Brain microvascular endothelial cell (primary cell): Measurements from ENCODE around the gene BCAT1.
"Not testable (repeated sequence)": the region's sequence is repeated elsewhere in the genome, so short reads cannot be mapped to it uniquely, and the experiment has no call there.

Experiments used
- DNase-seq: peaks from one replicate; pipeline ENCODE4 v3.0.0-alpha.2; 2020
- H3K27ac ChIP-seq: fragments of 250-450 bp; sonication (Bioruptor Pico); 2 replicates; pipeline ENCODE4 v1.5.1; 2020; ENCODE audit warnings: mild to moderate bottlenecking, moderate library complexity
- H3K27me3 ChIP-seq: fragments of 250-450 bp; sonication (Bioruptor Pico); replicated peaks from 2 replicates; pipeline ENCODE4 v1.5.1; 2020; ENCODE audit warnings: mild to moderate bottlenecking
- H3K36me3 ChIP-seq: fragments of 250-450 bp; sonication (Bioruptor Pico); replicated peaks from 2 replicates; pipeline ENCODE4 v1.5.1; 2020; ENCODE audit warnings: mild to moderate bottlenecking
- H3K4me3 ChIP-seq: 2 replicates; pipeline ENCODE4 v1.5.1; 2011; ENCODE audit warnings: low read depth, mild to moderate bottlenecking, control low read depth, low read length, moderate library complexity
- CTCF ChIP-seq: IDR thresholded peaks from 2 replicates; pipeline ENCODE4 v1.5.1; 2011; ENCODE audit warnings: low read depth, mild to moderate bottlenecking, moderate library complexity, low read length, control low read depth, inconsistent platforms; ENCODE audit errors: missing control alignments
- in situ Hi-C: cut with HindIII; loops from 2 replicates; pipeline ENCODE4 v1.10.0; 2017; ENCODE audit warnings: low sequenced_read_pairs, low pct_ligation_motif_present

Gene BCAT1

GRCh38 chr12:24875014-24875413 lies 73.9 kb downstream of the BCAT1 start:
- peaks cover 36% of the 10 kb centered on the region for H3K36me3 ChIP-seq
- no peak for DNase-seq
- no peaks in the 10 kb centered on the region for H3K27me3 ChIP-seq
- in situ Hi-C loops = no loop called here
- no peak overlapping the region for H3K27ac ChIP-seq
- TF ChIP-seq CTCF = no peak
- H3K4me3 ChIP-seq = no peak overlapping the region

DNA sequence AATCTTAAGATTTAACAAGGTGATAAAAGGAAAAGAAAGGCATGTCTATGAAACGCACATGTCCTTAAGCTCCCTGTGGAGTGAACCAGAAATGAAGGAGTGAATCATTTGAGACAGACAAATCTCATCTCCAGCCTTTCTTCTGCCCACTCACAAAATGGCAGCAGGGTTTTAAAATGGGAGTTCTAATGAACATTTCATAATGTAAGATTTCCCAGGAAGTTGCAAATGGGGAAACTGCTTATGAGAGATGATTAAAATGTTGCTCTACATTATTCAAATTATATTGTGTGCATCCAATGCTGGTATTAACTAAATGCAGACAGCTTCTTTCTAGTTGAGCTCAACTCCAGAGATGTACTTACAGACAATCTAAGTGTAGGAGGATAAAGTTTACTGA lies 76.7 kb downstream of the BCAT1 start:
- in situ Hi-C loops = no loop called here
- Histone ChIP-seq H3K4me3 (no peak overlapping the region), H3K36me3 (peaks cover 35% of the 10 kb centered on the region), H3K27ac (no peak overlapping the region), H3K27me3 (no peaks in the 10 kb centered on the region)
- DNase-seq = no peak
- TF ChIP-seq CTCF = no peak

DNA sequence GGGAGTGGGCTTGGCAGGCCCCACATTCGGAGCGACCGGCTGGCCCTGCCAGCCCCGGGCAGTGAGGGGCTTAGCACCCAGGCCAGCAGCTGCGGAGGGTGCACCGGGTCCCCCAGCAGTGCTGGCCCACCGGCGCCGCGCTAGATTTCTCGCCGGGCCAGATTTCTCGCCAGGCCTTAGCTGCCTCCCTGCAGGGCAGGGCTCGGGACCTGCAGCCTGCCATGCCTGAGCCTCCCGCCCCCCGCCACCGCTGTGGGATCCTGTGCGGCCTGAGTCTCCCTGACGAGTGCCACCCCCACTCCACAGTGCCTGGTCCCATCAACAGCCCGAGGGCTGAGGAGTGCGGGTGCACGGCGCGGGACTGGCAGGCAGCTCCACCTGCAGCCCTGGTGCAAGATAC lies 82.8 kb downstream of the BCAT1 start:
- peaks cover 21% of the 10 kb centered on the region for H3K36me3 ChIP-seq
- H3K4me3 ChIP-seq, DNase-seq, in situ Hi-C loops, H3K27ac ChIP-seq, H3K27me3 ChIP-seq: not testable (repeated sequence)

DNA sequence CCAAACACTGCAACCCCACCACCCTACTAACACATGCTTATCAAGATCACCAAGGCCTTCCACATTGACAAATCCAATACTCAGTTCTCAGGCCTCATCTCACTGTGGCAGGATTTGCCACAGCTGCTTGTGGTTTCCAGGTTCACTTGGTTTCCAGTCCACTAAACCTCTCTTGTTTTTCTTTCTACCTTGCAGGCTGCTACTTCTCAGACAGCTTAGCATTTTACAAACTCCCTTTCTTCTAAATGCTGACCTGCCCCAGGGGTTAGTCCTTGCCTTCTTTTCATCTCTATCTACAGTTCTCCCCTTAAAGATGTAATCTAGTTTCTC lies 84.1 kb downstream of the BCAT1 start:
- peaks cover 13% of the 10 kb centered on the region for H3K36me3 ChIP-seq
- no peaks in the 10 kb centered on the region for H3K27me3 ChIP-seq
- TF ChIP-seq CTCF = no peak
- in situ Hi-C loops = no loop called here
- H3K4me3 ChIP-seq = no peak overlapping the region
- peak; percentile 41 for DNase-seq
- peak overlapping the region; percentile 76 for H3K27ac ChIP-seq

GRCh38 chr12:24861766-24862540 lies 86.9 kb downstream of the BCAT1 start:
- in situ Hi-C loops = no loop called here
- Histone ChIP-seq H3K36me3 (peaks cover 7% of the 10 kb centered on the region), H3K4me3 (no peak overlapping the region), H3K27ac (peak overlapping the region; percentile 63), H3K27me3 (no peaks in the 10 kb centered on the region)
- peak; percentile 68 for DNase-seq
- no peak for TF ChIP-seq CTCF

- Histone ChIP-seq H3K36me3 (no peaks in the 10 kb centered on the region), H3K27me3 (no peaks in the 10 kb centered on the region), H3K4me3 (no peak overlapping the region), H3K27ac (peak overlapping the region; percentile 63)
- DNase-seq = peak; percentile 54
- TF ChIP-seq CTCF = no peak
- in situ Hi-C loops = no loop called here
Observed at GRCh38 chr12:24860546-24860945, 88.4 kb downstream of the BCAT1 start.
